NCI-H2196 (cell line): ENCODE results near the gene DMD.
"Not testable (repeated sequence)": the region's sequence is repeated elsewhere in the genome, so short reads cannot be mapped to it uniquely, and the experiment has no call there.

Experiments used
- DNase-seq: peaks from one replicate; lab custom pipeline; 2025; ENCODE audit not compliant: unreplicated experiment; lab: John Stamatoyannopoulos, UW

DMD gene

GRCh38 chrX:31633349-31633748 lies 1578.0 kb downstream of the DMD start:
- no peak for DNase-seq

- no peak for DNase-seq
Measured at GRCh38 chrX:31629195-31629594, 1582.2 kb downstream of the DMD start.

GRCh38 chrX:31609130-31609529 lies 1602.2 kb downstream of the DMD start:
- DNase-seq: no peak

- no peak for DNase-seq
Measured at GRCh38 chrX:31608638-31609037, 1602.7 kb downstream of the DMD start.

- no peak for DNase-seq
Measured at GRCh38 chrX:31606771-31607170, 1604.6 kb downstream of the DMD start.

- no peak for DNase-seq
Measured at GRCh38 chrX:31604629-31605221, 1606.6 kb downstream of the DMD start.

GRCh38 chrX:31603411-31604120 lies 1607.8 kb downstream of the DMD start:
- DNase-seq: no peak

- no peak for DNase-seq
Measured at GRCh38 chrX:31600823-31601222, 1610.5 kb downstream of the DMD start.

- no peak for DNase-seq
Measured at GRCh38 chrX:31593353-31593752, 1618.0 kb downstream of the DMD start.

- DNase-seq: no peak
Measured at GRCh38 chrX:31591355-31591754, 1620.0 kb downstream of the DMD start.

- DNase-seq: no peak
Measured at GRCh38 chrX:31590581-31591114, 1620.7 kb downstream of the DMD start.

GRCh38 chrX:31589503-31589902 lies 1621.8 kb downstream of the DMD start:
- no peak for DNase-seq

GRCh38 chrX:31588355-31588754 lies 1623.0 kb downstream of the DMD start:
- DNase-seq: no peak

- DNase-seq: not testable (repeated sequence)
Measured at GRCh38 chrX:31583892-31584291, 1627.5 kb downstream of the DMD start.

- DNase-seq: no peak
Measured at GRCh38 chrX:31580726-31581125, 1630.6 kb downstream of the DMD start.

GRCh38 chrX:31580227-31580626 lies 1631.1 kb downstream of the DMD start:
- DNase-seq: no peak

- DNase-seq: no peak
Measured at GRCh38 chrX:31572360-31572759, 1639.0 kb downstream of the DMD start.

GRCh38 chrX:31570658-31571057 lies 1640.7 kb downstream of the DMD start:
- no peak for DNase-seq

GRCh38 chrX:31563792-31564191 lies 1647.6 kb downstream of the DMD start:
- no peak for DNase-seq

GRCh38 chrX:31555506-31555905 lies 1655.8 kb downstream of the DMD start:
- DNase-seq: no peak

GRCh38 chrX:31551913-31552312 lies 1659.4 kb downstream of the DMD start:
- DNase-seq: no peak

- DNase-seq: no peak
Measured at GRCh38 chrX:31550158-31550557, 1661.2 kb downstream of the DMD start.

GRCh38 chrX:31547816-31548215 lies 1663.5 kb downstream of the DMD start:
- no peak for DNase-seq
